ENCODE data around the gene RNF130. TPM values are rescaled to one million over a fixed set of nuclear protein-coding genes. Genes with fewer than 3 reads are reported as not detected.

Gene RNF130
- polyA plus RNA-seq, 4 donors, result 15.9 to 40.2 (median 28.4) TPM

GRCh38 chr5:180077594-180078284 is 6.2 kb upstream of the RNF130 start:
- no peak overlapping the region for H3K27ac ChIP-seq (ENCODE audit: low read depth in 1 of 3, low read length in 2 of 3)
- peaks cover 0 to 6% (median 3%) of the 10 kb centered on the region in 3 donors for H3K27me3 ChIP-seq (ENCODE audit: control insufficient read depth in 3 of 3, insufficient read depth in 3 of 3, low read length in 3 of 3)
- H3K4me3 ChIP-seq (ENCODE audit: low read depth in 1 of 3, low read length in 3 of 3), result no peak overlapping the region
- no peaks in the 10 kb centered on the region for H3K36me3 ChIP-seq (ENCODE audit: control insufficient read depth in 3 of 3, insufficient read depth in 2 of 3, low read depth in 1 of 3, low read length in 3 of 3)
- no peak for DNase-seq
- 80 to 85% (median 83%) methylated on average over 9 of the region's 9 CpGs for WGBS, 3 donors
- H3K9me3 ChIP-seq (ENCODE audit: control insufficient read depth in 2 of 2, insufficient read depth in 1 of 2, low read depth in 1 of 2, low read length in 1 of 2), result peaks cover 0 to 2% of the 10 kb centered on the region in 2 donors
- no peak for FAIRE-seq
- no peaks in the 10 kb centered on the region for H3K4me1 ChIP-seq (ENCODE audit: control insufficient read depth in 3 of 3, insufficient read depth in 2 of 3, low read depth in 1 of 3, low read length in 2 of 3)

- Histone ChIP-seq H3K4me1 (ENCODE audit: control insufficient read depth in 3 of 3, insufficient read depth in 2 of 3, low read depth in 1 of 3, low read length in 2 of 3) (peaks cover 0 to under 1% (median 0%) of the 10 kb centered on the region in 3 donors), H3K36me3 (ENCODE audit: control insufficient read depth in 3 of 3, insufficient read depth in 2 of 3, low read depth in 1 of 3, low read length in 3 of 3) (no peaks in the 10 kb centered on the region), H3K27me3 (ENCODE audit: control insufficient read depth in 3 of 3, insufficient read depth in 3 of 3, low read length in 3 of 3) (peaks cover 0 to 7% (median 3%) of the 10 kb centered on the region in 3 donors), H3K27ac (ENCODE audit: low read depth in 1 of 3, low read length in 2 of 3) (no peak overlapping the region), H3K4me3 (ENCODE audit: low read depth in 1 of 3, low read length in 3 of 3) (no peak overlapping the region), H3K9me3 (ENCODE audit: control insufficient read depth in 2 of 2, insufficient read depth in 1 of 2, low read depth in 1 of 2, low read length in 1 of 2) (peaks cover 0 to 9% of the 10 kb centered on the region in 2 donors)
- 72 to 86% (median 75%) methylated on average over 1 of the region's 1 CpG for WGBS, 3 donors
- no peak for FAIRE-seq
- no peak for DNase-seq
Measured at GRCh38 chr5:180075703-180076102, 4.1 kb upstream of the RNF130 start.

- no peak for DNase-seq
- Histone ChIP-seq H3K36me3 (ENCODE audit: control insufficient read depth in 3 of 3, insufficient read depth in 2 of 3, low read depth in 1 of 3, low read length in 3 of 3) (no peaks in the 10 kb centered on the region), H3K4me3 (ENCODE audit: low read depth in 1 of 3, low read length in 3 of 3) (no peak overlapping the region), H3K27me3 (ENCODE audit: control insufficient read depth in 3 of 3, insufficient read depth in 3 of 3, low read length in 3 of 3) (peaks cover 0 to 9% (median 0%) of the 10 kb centered on the region in 3 donors), H3K9me3 (ENCODE audit: control insufficient read depth in 2 of 2, insufficient read depth in 1 of 2, low read depth in 1 of 2, low read length in 1 of 2) (peaks cover 0 to 9% of the 10 kb centered on the region in 2 donors), H3K27ac (ENCODE audit: low read depth in 1 of 3, low read length in 2 of 3) (no peak overlapping the region), H3K4me1 (ENCODE audit: control insufficient read depth in 3 of 3, insufficient read depth in 2 of 3, low read depth in 1 of 3, low read length in 2 of 3) (peaks cover 0 to 7% (median 6%) of the 10 kb centered on the region in 3 donors)
- no peak for FAIRE-seq
- WGBS, 3 donors, result 54 to 76% (median 72%) methylated on average over 4 of the region's 4 CpGs
Measured at GRCh38 chr5:180074462-180074861, 2.9 kb upstream of the RNF130 start.

- WGBS, 3 donors, result 77 to 86% (median 85%) methylated on average over 25 of the region's 25 CpGs
- peaks cover 0 to 9% of the 10 kb centered on the region in 2 donors for H3K9me3 ChIP-seq (ENCODE audit: control insufficient read depth in 2 of 2, insufficient read depth in 1 of 2, low read depth in 1 of 2, low read length in 1 of 2)
- H3K4me3 ChIP-seq (ENCODE audit: low read depth in 1 of 3, low read length in 3 of 3), result no peak overlapping the region
- H3K36me3 ChIP-seq (ENCODE audit: control insufficient read depth in 3 of 3, insufficient read depth in 2 of 3, low read depth in 1 of 3, low read length in 3 of 3), result no peaks in the 10 kb centered on the region
- H3K27ac ChIP-seq (ENCODE audit: low read depth in 1 of 3, low read length in 2 of 3), result peak overlapping the region in 1 of 3 donors; percentile 16
- peaks cover 0 to 9% (median 0%) of the 10 kb centered on the region in 3 donors for H3K27me3 ChIP-seq (ENCODE audit: control insufficient read depth in 3 of 3, insufficient read depth in 3 of 3, low read length in 3 of 3)
- no peak for DNase-seq
- peaks cover 0 to 7% (median 6%) of the 10 kb centered on the region in 3 donors for H3K4me1 ChIP-seq (ENCODE audit: control insufficient read depth in 3 of 3, insufficient read depth in 2 of 3, low read depth in 1 of 3, low read length in 2 of 3)
- FAIRE-seq, result no peak
Measured at GRCh38 chr5:180072556-180072955, 997 bp upstream of the RNF130 start.

GRCh38 chr5:180072256-180072548 is 643 bp upstream of the RNF130 start:
- 15 to 21% (median 18%) methylated on average over 14 of the region's 14 CpGs for WGBS, 3 donors
- Histone ChIP-seq H3K27ac (ENCODE audit: low read depth in 1 of 3, low read length in 2 of 3) (peak overlapping the region in 2 of 3 donors; percentile 16 to 85), H3K4me3 (ENCODE audit: low read depth in 1 of 3, low read length in 3 of 3) (peak overlapping the region in 1 of 3 donors; percentile 84), H3K4me1 (ENCODE audit: control insufficient read depth in 3 of 3, insufficient read depth in 2 of 3, low read depth in 1 of 3, low read length in 2 of 3) (peaks cover 0 to 7% (median 6%) of the 10 kb centered on the region in 3 donors), H3K9me3 (ENCODE audit: control insufficient read depth in 2 of 2, insufficient read depth in 1 of 2, low read depth in 1 of 2, low read length in 1 of 2) (peaks cover 0 to 9% of the 10 kb centered on the region in 2 donors), H3K27me3 (ENCODE audit: control insufficient read depth in 3 of 3, insufficient read depth in 3 of 3, low read length in 3 of 3) (peaks cover 0 to 9% (median 0%) of the 10 kb centered on the region in 3 donors), H3K36me3 (ENCODE audit: control insufficient read depth in 3 of 3, insufficient read depth in 2 of 3, low read depth in 1 of 3, low read length in 3 of 3) (no peaks in the 10 kb centered on the region)
- DNase-seq, result no peak
- no peak for FAIRE-seq

- Histone ChIP-seq H3K9me3 (ENCODE audit: control insufficient read depth in 2 of 2, insufficient read depth in 1 of 2, low read depth in 1 of 2, low read length in 1 of 2) (peaks cover 0 to 9% of the 10 kb centered on the region in 2 donors), H3K4me3 (ENCODE audit: low read depth in 1 of 3, low read length in 3 of 3) (peak overlapping the region; percentile 63 to 84 (median 66)), H3K27ac (ENCODE audit: low read depth in 1 of 3, low read length in 2 of 3) (peak overlapping the region; percentile 73 to 86 (median 82)), H3K36me3 (ENCODE audit: control insufficient read depth in 3 of 3, insufficient read depth in 2 of 3, low read depth in 1 of 3, low read length in 3 of 3) (no peaks in the 10 kb centered on the region), H3K27me3 (ENCODE audit: control insufficient read depth in 3 of 3, insufficient read depth in 3 of 3, low read length in 3 of 3) (peaks cover 0 to 9% (median 0%) of the 10 kb centered on the region in 3 donors), H3K4me1 (ENCODE audit: control insufficient read depth in 3 of 3, insufficient read depth in 2 of 3, low read depth in 1 of 3, low read length in 2 of 3) (peaks cover 0 to 7% (median 6%) of the 10 kb centered on the region in 3 donors)
- peak in 1 of 2 donors; percentile 43 for DNase-seq
- WGBS, 3 donors, result 1 to 4% (median 4%) methylated on average over 34 to 48 of the region's 48 CpGs
- FAIRE-seq, result no peak
Measured at GRCh38 chr5:180070756-180071530, 616 bp downstream of the RNF130 start.

- H3K9me3 ChIP-seq (ENCODE audit: control insufficient read depth in 2 of 2, insufficient read depth in 1 of 2, low read depth in 1 of 2, low read length in 1 of 2), result peaks cover 0 to 9% of the 10 kb centered on the region in 2 donors
- peaks cover 0 to 9% (median 0%) of the 10 kb centered on the region in 3 donors for H3K27me3 ChIP-seq (ENCODE audit: control insufficient read depth in 3 of 3, insufficient read depth in 3 of 3, low read length in 3 of 3)
- no peaks in the 10 kb centered on the region for H3K36me3 ChIP-seq (ENCODE audit: control insufficient read depth in 3 of 3, insufficient read depth in 2 of 3, low read depth in 1 of 3, low read length in 3 of 3)
- DNase-seq (peak in 1 of 2 donors; percentile 19), FAIRE-seq (no peak)
- peak overlapping the region in 1 of 3 donors; percentile 66 for H3K4me3 ChIP-seq (ENCODE audit: low read depth in 1 of 3, low read length in 3 of 3)
- peaks cover 0 to 7% (median 6%) of the 10 kb centered on the region in 3 donors for H3K4me1 ChIP-seq (ENCODE audit: control insufficient read depth in 3 of 3, insufficient read depth in 2 of 3, low read depth in 1 of 3, low read length in 2 of 3)
- H3K27ac ChIP-seq (ENCODE audit: low read depth in 1 of 3, low read length in 2 of 3), result peak overlapping the region in 1 of 3 donors; percentile 14
- 35 to 52% (median 41%) methylated on average over 9 of the region's 9 CpGs for WGBS, 3 donors
Measured at GRCh38 chr5:180069589-180070247, 1.8 kb downstream of the RNF130 start.

GRCh38 chr5:180068519-180069090 is 3.0 kb downstream of the RNF130 start:
- H3K27ac ChIP-seq (ENCODE audit: low read depth in 1 of 3, low read length in 2 of 3), result no peak overlapping the region
- peaks cover 0 to 9% of the 10 kb centered on the region in 2 donors for H3K9me3 ChIP-seq (ENCODE audit: control insufficient read depth in 2 of 2, insufficient read depth in 1 of 2, low read depth in 1 of 2, low read length in 1 of 2)
- H3K27me3 ChIP-seq (ENCODE audit: control insufficient read depth in 3 of 3, insufficient read depth in 3 of 3, low read length in 3 of 3), result peaks cover 0 to 4% (median 0%) of the 10 kb centered on the region in 3 donors
- H3K4me3 ChIP-seq (ENCODE audit: low read depth in 1 of 3, low read length in 3 of 3), result no peak overlapping the region
- DNase-seq (no peak), FAIRE-seq (no peak)
- H3K4me1 ChIP-seq (ENCODE audit: control insufficient read depth in 3 of 3, insufficient read depth in 2 of 3, low read depth in 1 of 3, low read length in 2 of 3), result peaks cover 0 to 7% (median 6%) of the 10 kb centered on the region in 3 donors
- no peaks in the 10 kb centered on the region for H3K36me3 ChIP-seq (ENCODE audit: control insufficient read depth in 3 of 3, insufficient read depth in 2 of 3, low read depth in 1 of 3, low read length in 3 of 3)
- 41 to 61% (median 42%) methylated on average over 6 of the region's 6 CpGs for WGBS, 3 donors
